NCI-H510A treated with DMSO at 0.1 percent for 48 hours (cell line): ENCODE results near the gene ADAM8.

Source experiments
- DNase-seq: peaks from one replicate; lab custom pipeline; 2025; lab: John Stamatoyannopoulos, UW

The ADAM8 gene

DNA sequence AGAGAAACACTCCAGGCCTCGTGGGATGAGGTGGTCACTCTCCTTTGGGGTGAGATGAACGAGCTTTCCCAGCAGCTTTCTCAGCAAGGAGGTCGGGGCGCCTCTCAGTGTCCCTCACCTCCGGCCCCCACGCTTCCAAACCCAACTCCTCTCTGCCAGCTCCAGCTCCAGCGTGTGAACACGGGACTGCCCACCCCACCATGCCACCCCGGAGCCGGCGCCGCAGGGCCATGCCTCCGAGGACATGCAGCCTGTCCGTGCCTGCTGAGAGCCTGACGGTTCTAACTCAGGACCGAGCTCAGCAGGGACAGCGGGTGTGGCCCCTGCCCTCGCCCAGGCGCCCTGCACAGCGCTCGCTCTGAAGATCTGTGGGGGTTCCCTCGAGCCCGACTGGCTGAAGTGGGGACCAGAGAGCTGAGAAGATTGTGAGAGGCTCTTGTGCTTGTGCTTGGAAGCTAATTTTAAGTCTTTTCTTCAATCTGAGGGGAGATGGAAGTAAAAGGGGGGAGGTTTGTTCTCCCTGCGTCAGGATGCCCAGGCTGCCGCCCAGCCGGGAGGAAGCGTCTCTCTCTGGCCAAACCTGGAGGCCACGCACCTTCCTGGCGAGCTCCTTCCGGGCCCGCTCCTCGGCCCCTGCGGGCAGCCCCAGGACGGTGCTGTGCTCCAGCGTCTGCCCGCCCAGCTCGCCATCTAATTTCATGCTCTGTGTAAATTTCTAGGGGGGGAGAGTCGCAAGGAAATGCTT lies 5.1 kb upstream of the ADAM8 start:
- DNase-seq: no peak

GRCh38 chr10:133281084-133281483 lies 4.4 kb upstream of the ADAM8 start:
- DNase-seq: no peak

DNA sequence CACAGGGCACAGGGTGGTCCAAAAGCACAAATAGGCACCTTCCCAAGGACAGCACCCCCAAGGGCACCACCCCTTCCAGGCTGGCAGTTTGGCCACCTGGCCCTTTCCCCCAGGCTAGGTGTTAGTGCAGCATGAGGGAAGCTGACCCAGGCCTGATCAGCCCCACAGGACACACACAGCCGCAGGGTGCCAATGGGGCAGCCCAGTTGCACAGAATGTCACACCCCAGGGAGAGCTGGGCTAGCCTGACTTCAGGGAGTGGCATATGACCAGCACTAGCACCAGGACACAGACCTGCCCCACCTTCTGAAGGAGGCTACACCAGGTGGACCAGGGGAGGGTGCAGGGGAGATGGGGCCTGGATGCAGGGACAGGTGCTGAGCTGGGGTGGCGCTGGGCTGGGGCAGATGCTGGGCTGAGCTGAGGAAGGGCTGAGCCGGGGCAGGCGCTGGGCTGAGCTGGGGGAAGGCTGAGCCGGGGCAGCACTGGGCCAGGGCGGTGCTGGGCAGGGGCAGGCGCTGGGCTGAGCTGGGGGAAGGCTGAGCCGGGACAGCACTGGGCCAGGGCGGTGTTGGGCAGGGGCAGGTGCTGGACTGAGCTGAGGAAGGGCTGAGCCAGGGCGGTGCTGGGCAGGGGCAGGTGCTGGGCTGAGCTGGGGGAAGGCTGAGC lies 3.9 kb upstream of the ADAM8 start:
- no peak for DNase-seq

GRCh38 chr10:133279326-133280226 lies 2.9 kb upstream of the ADAM8 start:
- no peak for DNase-seq

DNA sequence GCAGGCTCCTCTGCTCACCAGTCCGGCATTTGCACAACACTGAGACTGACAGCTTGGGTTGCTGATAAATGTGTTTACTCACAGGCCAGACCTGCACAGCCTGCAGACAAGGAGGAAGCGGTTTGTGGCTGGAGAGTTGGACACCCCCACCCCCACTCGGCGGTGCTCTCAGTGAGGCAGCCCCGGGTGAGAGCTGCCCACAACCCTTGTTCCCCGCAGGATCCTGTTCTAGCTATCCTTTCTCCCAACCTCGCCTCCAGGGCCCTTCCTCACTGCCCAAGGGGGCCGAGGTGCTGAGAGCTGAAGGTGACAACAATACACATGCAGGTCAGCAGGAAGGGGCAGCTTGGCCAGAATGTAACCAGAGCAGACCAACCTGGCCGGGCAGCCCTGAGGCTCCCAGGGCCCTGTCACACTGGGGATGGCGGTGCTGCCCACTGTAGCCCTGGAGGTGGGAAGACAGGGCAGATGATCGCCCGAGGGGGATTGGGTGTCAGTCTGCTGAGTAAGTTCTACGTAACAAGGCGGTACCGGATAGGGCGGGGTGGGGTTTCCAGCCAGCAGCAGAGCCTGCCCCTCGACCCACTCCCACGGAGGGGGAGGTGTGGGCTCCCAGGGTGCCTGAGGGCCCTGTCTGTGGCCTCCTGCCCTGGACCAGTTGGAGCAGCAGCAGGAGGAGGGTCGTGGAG lies 2.1 kb upstream of the ADAM8 start:
- no peak for DNase-seq

DNA sequence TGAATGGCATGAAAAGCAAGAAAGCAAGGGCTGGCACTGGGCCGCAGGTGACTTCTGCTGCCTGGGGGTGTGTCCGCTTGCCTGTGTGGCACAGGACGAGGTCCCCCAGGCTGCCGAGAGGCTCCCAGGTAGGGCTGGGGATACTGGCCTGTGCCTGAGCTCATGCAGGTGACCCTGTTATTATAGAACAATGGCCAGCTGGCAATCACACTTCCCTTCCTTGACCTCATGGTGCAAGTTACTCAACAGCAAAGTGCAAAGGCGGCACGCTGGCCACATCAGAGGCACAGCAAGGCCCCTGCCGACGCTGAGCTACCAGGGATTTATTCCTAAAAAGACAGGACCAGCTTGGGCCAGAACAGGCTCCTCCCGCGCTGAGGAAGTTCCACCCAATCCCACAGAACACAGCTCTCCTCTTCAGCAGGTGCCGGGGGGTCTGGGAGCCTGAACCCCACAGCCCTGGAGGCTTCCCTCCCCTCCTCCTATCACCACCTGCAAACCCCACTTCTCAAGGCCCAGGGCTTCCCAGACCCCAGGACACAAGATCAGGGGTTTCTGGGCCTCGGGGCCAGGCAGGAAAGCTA lies 1.4 kb upstream of the ADAM8 start:
- DNase-seq: no peak

GRCh38 chr10:133277277-133277992 lies 767 bp upstream of the ADAM8 start:
- no peak for DNase-seq

DNA sequence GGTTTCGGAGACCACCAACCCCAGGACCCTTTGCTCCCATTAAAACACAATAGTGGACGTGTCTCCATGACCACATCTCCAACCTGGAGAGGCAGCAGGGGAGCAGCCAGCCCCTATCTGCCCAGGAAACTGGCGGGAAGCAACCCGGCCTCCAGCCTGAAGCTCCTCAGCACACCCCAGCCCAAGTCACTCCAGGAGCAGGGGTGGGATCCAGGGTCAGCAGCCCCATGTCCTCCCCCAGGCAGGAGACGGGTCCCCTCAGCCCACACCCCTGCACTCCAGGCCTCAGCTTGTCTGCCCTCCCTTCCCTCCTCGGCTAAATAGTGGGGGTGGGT lies 601 bp downstream of the ADAM8 start:
- DNase-seq: no peak

GRCh38 chr10:133275684-133276092 lies 980 bp downstream of the ADAM8 start:
- DNase-seq: no peak

DNA sequence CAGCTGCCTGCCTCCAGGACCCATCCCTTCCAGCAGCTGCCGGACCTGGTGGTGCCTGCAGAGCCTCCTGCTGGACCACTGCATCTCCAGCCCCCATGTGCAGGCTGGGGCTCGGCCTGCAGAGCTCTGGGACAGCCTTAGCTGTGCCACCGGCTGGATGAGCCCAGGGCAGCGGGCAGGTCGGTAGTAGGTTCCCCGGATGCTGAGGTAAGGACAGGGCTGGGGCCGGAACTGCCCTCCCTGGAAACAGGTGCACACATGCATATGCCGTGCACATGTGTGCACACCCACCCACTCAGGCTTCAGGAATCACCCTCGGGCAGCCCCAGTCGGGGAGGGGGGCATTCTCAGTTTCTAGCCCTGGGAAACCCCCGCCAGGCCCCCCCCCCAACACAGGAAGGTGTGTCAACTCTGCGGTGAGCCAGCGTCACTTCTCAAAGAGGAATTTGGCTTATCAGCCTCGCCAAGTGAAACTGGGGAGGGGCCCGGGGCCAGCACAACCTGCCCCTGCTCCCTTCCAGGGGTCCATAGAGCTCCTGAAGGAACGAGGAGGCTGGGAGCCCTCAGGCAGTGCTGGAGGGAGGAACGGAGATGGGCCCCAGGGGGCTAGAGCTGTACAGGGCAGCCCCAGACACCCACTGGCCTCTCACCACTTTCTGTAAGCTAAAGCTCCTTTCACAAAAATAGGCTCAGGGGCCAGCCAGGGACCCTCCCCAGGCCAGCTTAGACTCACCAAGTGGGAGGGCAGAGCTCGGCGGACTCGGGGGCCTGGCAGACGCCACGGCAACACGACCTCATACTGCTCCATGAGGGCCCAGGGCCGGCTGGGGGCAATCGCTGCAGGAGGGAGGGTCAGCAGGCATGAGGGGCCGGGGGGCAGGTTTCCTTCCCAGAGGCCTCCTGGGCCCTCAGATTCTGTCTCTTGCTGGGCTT lies 1.7 kb downstream of the ADAM8 start:
- DNase-seq: no peak

- no peak for DNase-seq
Observed at GRCh38 chr10:133273534-133274143, 3.0 kb downstream of the ADAM8 start.

- DNase-seq: no peak
Observed at GRCh38 chr10:133272964-133273420, 3.7 kb downstream of the ADAM8 start.

DNA sequence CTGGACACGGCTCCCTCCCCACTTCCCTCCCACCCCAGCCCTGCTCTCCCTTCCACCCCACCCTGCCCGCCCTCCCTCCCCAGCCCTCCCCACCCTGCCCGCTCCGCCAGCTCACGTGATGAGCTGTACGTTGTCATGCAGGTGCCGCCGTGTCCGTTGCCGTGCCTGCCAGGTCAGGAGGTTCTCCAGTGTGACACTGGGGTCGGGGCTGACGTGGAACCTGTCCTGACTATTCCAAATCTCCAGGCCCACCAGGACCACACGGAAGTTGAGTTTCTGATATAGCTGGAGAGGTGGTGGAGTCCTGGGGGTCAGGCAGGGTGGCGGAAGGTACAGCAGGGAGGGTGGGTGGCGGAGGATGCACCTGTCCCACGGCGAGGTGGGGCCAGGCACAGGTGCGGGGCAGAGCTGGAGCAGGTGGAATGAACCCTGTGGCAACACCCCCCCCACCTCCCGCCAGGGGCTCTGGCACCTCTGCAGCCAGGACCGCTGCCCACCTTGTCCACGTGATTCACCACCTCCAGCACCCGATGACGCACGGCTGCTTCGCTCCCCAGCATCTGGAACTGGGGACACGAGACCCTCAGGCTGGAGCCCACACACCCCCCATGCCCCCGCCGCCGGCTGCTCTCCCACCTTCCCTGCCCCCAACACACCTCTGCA lies 4.2 kb downstream of the ADAM8 start:
- DNase-seq: no peak

GRCh38 chr10:133271521-133272300 lies 5.0 kb downstream of the ADAM8 start:
- DNase-seq: no peak

DNA sequence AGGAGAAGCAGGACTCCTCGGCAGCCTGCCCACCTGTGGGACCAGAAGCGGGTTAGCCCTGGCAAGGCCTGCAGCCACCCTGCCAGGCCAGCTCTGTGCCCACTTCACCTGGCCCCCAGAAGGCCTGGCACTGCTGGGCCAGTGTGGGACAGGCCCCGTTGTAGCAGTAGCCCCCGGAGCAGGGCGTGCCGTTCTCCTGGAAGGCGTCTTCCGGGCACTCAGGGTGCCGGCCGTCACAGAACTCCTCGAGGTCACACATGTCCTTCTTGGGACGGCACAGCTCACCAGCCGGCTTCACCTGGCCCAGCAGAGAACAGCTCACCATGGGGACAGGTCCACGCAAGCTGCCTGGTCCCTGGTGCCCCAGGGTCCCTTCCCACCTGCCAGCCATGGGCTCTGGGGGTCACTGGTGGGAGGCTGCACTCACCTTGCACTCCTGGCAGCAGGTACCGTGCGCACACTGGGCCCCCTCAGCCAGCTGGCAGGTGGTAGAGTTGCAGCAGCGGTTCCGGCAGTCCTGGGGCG lies 5.8 kb downstream of the ADAM8 start:
- DNase-seq: no peak

DNA sequence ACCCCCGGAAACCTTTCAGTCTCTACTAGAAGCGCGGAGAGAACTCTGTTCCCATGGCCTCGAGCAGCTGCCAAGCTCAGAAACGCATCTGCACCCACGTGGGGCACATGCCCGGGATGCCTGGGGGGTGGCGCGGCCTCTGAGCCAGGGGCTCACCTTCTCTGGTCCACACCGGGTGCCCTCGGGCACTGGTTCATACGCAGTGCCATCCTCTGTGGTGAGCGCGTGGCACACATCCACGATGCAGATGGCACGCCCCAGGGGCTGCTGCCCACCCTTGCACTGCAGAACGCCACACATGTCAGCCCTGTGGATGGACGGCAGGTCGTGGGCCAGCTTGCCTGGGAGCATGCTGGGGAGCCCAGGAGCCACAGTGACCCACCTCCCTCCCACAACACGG lies 6.5 kb downstream of the ADAM8 start:
- no peak for DNase-seq

DNA sequence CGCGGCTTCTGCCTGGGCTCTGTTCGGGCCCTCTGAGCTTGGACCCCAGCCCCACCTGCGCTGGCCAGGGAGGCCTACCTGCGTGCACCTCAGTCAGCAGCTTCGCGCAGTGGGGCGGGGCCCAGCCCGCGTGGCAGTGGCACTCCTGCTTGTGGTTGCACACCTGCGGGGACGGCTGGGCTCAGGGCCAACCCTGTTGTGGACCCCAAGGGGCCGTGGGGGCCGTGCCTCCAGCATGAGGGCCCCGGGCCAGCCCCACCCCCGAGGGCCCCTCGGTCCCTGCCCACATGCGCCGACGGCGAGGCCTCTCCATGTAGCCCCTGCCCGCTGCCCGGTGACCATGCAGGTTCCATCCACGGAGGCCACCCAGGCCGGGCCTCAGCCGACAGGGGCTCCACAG lies 7.3 kb downstream of the ADAM8 start:
- no peak for DNase-seq

GRCh38 chr10:133268532-133268931 lies 8.1 kb downstream of the ADAM8 start:
- DNase-seq: no peak
